NCI-H2196 (cell line): ENCODE results near the gene PTGFRN.
"Not testable (repeated sequence)": the region's sequence is repeated elsewhere in the genome, so short reads cannot be mapped to it uniquely, and the experiment has no call there.

Experiments
- DNase-seq: peaks from one replicate; lab custom pipeline; 2025; ENCODE audit not compliant: unreplicated experiment; lab: John Stamatoyannopoulos, UW

PTGFRN gene

GRCh38 chr1:116909512-116910378 lies at the start of gene PTGFRN:
PTGFRN (plus strand) TSS chr1:116909916; CDS start chr1:116910204, 288 bp downstream.
- DNase-seq, result peak; percentile 37

GRCh38 chr1:116860167-116860566 lies 49.5 kb upstream of the PTGFRN start:
- not testable (repeated sequence) for DNase-seq

DNA sequence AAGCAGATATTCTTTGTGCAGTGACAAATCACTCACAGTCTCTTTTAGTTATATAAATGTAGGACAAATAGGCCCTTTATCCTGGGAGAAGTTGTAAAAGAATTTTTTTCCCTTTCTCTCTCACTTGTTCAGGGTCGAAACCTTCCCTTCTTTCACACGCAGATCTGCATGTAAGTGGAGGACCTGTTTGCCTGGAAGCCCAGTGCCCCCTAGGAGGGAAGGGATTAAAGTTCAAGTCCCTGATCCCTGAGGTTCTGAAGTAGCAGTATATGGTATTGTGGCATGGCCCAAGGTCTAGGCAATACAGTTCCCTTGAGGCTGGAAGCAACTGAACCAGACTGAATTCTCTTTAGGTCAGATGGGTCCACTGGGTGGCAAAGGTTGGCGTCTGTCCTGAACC lies 48.6 kb upstream of the PTGFRN start:
- no peak for DNase-seq

GRCh38 chr1:116863031-116863430 lies 46.7 kb upstream of the PTGFRN start:
- not testable (repeated sequence) for DNase-seq

- not testable (repeated sequence) for DNase-seq
Observed at GRCh38 chr1:116866478-116866877, 43.2 kb upstream of the PTGFRN start.

- no peak for DNase-seq
Observed at GRCh38 chr1:116868385-116868784, 41.3 kb upstream of the PTGFRN start.

GRCh38 chr1:116869611-116870010 lies 40.1 kb upstream of the PTGFRN start:
- DNase-seq, result no peak

- DNase-seq, result no peak
Observed at GRCh38 chr1:116870300-116870699, 39.4 kb upstream of the PTGFRN start.

GRCh38 chr1:116871779-116872146 lies 38.0 kb upstream of the PTGFRN start:
- DNase-seq, result no peak

DNA sequence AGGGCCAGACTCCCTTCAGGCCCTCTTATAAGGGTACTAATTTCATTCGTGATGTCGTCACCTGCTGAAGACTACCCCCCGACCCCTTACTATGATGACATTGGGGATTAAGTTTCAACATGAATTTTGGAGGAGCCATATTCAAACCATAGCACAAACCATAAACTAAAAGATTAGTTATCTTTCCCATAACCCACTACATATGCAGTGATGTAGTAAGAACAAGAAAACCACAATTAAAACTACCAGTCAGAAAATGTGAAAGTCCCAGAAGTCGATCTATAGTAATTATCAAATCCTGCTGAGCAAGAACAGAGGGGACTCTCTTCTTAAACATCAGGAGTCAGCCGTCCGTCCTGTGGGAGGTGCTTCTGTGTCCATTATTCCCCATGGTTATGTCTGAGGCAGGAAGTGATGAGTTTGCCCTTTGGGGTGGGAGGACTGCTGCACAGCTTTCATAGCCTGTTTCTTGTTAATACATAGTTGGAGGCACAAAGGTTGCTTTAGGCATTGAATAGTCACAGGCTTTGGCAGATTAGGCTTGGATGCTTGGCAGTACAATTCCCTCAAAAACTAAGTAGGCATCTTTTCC lies 35.9 kb upstream of the PTGFRN start:
- DNase-seq, result no peak

DNA sequence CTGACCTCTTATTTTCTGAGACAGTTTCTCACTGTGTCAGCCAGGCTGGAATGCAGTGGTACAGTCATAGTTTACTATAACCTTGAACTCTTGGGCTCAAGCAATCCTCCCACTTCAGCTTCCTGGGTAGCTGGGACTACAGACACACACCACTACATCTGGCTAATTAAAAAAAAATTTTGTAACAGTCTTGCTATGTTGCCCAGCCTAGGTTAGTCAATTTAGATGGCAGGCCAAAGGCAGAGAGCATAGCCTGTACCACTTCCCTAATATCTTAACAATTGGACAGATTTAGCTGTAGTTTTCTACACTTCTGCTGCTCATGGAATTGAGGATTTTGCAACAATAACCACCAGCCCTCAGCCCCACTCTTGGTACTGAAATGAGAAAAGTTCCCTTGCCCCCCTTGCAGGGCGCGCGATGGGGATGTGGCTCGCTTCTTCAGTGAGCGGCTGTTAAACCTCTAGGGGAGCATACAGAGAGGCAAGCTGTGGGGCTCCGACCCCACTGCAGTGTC lies 34.9 kb upstream of the PTGFRN start:
- no peak for DNase-seq

GRCh38 chr1:116875391-116875790 lies 34.3 kb upstream of the PTGFRN start:
- DNase-seq, result no peak

DNA sequence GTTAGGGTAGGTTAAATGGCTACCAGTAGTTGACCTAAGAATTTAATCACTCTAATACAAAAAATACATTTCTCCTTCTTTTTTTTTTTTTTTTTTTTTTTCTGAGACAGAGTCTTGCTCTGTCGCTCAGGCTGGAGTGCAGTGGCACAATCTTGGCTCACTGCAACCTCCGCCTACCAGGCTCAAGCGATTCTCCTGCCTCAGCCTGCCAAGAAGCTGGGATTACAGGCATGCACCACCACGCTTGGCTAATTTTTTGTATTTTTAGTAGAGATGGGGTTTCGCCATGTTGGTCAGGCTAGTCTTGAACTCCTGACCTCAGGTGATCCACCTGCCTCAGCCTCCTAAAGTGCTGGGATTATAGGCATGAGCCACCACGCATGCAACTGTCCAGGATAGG lies 33.8 kb upstream of the PTGFRN start:
- not testable (repeated sequence) for DNase-seq

- no peak for DNase-seq
Observed at GRCh38 chr1:116877141-116877818, 32.4 kb upstream of the PTGFRN start.

DNA sequence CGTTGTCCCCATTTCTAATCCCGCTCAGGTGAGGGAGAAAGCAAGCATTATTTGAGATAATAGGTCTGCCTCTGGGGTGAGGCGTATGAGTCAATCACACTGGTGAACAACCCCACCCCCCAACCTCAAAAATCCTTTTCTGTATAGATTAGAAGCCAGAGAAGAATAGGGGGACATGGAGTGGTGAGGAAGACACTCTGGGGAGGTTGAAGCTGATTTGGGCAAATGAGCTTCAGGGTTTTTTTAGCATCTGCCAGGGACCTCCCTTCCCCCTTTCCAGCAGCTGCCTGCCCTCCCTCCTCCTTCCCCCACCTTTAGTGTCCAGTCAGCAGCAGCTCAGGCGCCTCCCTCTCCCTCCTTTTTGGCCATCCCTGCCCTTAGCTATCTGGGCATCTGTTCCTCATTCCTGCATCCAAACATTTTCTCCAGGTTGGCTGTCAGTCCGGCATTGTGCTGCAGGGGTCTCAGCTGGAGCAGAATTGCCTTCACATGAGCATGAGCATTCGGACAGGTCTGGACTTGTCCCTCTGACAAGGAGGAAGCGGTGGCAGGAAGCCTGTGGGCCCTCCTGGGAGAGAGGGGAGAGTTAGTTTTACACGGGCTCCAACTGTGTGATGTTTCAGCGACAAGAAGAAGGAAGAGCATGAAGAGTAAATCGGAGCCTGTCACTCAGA lies 30.8 kb upstream of the PTGFRN start:
- DNase-seq, result peak; percentile 84

- DNase-seq, result no peak
Observed at GRCh38 chr1:116879478-116880133, 30.1 kb upstream of the PTGFRN start.

GRCh38 chr1:116880917-116881316 lies 28.8 kb upstream of the PTGFRN start:
- no peak for DNase-seq

- peak; percentile 10 for DNase-seq
Observed at GRCh38 chr1:116881879-116882520, 27.7 kb upstream of the PTGFRN start.

DNA sequence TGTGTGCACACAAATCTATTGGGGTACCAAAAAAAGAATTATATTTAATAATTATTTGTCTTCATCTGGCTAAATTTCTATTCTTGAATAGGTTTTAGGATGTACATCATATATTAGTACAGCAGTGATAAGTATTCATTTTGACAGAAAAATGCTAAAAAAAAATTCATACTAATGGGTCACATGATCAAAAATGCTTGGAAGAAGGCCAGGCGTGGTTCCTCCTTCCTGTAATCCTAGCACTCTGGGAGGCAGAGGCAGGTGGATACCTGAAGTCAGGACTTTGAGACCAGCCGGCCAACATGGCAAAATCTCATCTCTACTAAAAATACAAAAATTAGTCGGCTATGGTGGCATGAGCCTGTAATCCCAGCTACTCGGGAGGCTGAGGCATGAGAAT lies 26.9 kb upstream of the PTGFRN start:
- DNase-seq, result no peak

DNA sequence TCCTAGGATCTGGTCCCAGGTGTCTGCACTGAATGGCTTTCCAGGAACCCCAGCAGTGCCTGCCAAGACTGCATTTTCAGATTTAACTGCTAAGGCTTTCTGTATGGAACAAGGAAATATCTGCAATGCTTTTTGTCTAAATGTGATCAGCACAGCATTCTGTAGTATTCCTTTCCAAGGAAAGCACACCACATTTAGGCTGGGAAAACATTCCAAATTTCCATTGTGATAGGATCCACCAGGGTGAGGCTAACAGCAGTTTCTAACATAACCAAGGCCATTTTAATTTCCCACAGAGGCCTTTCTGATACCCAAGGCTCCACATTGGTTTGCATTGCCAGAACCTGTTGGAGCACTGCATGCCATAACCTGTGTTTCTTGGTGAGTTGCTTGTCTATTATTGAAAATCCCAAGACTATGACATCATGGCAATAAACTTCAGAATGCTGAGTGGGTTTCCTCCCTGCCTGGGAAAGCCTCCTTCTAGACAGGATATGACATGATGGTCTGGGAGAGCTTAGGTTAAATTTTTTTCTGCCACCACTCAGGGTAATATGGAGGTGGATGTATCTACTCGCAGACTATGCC lies 23.3 kb upstream of the PTGFRN start:
- DNase-seq, result no peak
